ENCODE data around the gene NHSL1.

The NHSL1 gene

GRCh38 chr6:138523347-138524210 is 24.3 kb upstream of the NHSL1 start:
- no peak for DNase-seq

GRCh38 chr6:138522611-138523010 is 23.3 kb upstream of the NHSL1 start:
- DNase-seq: no peak

GRCh38 chr6:138521790-138522189 is 22.5 kb upstream of the NHSL1 start:
- DNase-seq: no peak

- no peak for DNase-seq
Observed at GRCh38 chr6:138520463-138520862, 21.2 kb upstream of the NHSL1 start.

- DNase-seq: no peak
Observed at GRCh38 chr6:138518054-138518453, 18.8 kb upstream of the NHSL1 start.

- DNase-seq: no peak
Observed at GRCh38 chr6:138517635-138518034, 18.3 kb upstream of the NHSL1 start.

GRCh38 chr6:138515657-138516248 is 16.5 kb upstream of the NHSL1 start:
- DNase-seq: no peak

- no peak for DNase-seq
Observed at GRCh38 chr6:138514860-138515540, 15.7 kb upstream of the NHSL1 start.

- DNase-seq: no peak
Observed at GRCh38 chr6:138512609-138513008, 13.3 kb upstream of the NHSL1 start.

- DNase-seq: no peak
Observed at GRCh38 chr6:138510093-138510492, 10.8 kb upstream of the NHSL1 start.

- DNase-seq: no peak
Observed at GRCh38 chr6:138509371-138509770, 10.1 kb upstream of the NHSL1 start.

GRCh38 chr6:138508676-138508988 is 9.3 kb upstream of the NHSL1 start:
- DNase-seq: no peak

- no peak for DNase-seq
Observed at GRCh38 chr6:138507977-138508675, 8.8 kb upstream of the NHSL1 start.

- no peak for DNase-seq
Observed at GRCh38 chr6:138504764-138505689, 5.7 kb upstream of the NHSL1 start.

GRCh38 chr6:138503881-138504680 is 4.8 kb upstream of the NHSL1 start:
- no peak for DNase-seq

GRCh38 chr6:138502546-138502945 is 3.3 kb upstream of the NHSL1 start:
- no peak for DNase-seq

- no peak for DNase-seq
Observed at GRCh38 chr6:138500867-138501446, 1.7 kb upstream of the NHSL1 start.

- DNase-seq: no peak
Observed at GRCh38 chr6:138500045-138500665, 861 bp upstream of the NHSL1 start.

GRCh38 chr6:138498629-138499302 is 528 bp downstream of the NHSL1 start:
- no peak for DNase-seq

GRCh38 chr6:138497286-138497685 is 2.0 kb downstream of the NHSL1 start:
- DNase-seq: no peak

Measured in NCI-H510A (cell line).